HG03558 (cell line): ENCODE results near the gene GSTM2.
"Not testable (repeated sequence)": the region's sequence is repeated elsewhere in the genome, so short reads cannot be mapped to it uniquely, and the experiment has no call there.

Source experiments
- ATAC-seq: cut with Tn5 transposase; IDR thresholded peaks from one replicate; pipeline ENCODE4 v1.9.1; 2021; ENCODE audit warnings: moderate number of reproducible peaks; ENCODE audit not compliant: unreplicated experiment; ENCODE audit errors: extremely low read depth

Gene GSTM2

DNA sequence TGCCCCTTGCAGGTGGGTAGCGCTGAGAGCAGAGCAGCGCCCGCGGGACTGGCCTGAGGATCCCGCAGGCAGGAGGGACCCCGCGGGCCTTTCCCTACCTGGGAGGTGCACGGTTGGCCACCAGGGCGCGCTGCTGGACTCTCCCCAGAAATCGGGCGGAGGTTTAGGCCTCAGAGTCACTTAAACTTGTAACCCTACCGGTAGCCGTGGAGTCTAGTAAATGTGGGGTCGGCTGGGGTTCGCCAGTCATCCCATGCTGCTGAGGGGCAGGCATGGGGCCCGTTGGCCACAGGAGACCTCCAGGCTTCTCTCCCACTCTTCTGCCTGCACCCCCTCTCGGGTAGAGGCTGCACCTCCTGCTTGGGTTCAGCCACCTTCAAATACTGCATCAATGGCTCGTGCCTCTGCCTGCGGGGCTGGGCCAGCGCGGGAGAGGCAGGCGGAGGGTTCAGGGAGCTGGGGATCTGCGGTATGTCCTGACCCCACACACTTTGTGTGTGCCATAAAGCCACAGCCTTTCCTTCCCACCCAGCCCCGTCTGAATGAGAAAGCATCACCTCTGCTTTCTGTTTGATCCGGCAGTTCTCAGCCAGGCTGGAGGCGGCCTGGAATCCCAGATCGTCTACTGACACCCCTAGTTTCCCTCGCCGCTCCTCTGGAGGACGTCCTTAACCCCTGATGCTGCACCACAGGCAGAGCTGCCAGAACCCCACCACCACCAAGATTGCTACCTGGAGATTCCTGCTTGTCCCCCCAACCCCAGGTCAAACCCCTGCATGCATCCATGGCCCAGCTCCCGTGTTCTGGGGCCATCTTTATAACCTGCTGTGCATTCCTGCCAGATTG, 24.2 kb upstream of the GSTM2 start:
- peak; percentile 60 for ATAC-seq

DNA sequence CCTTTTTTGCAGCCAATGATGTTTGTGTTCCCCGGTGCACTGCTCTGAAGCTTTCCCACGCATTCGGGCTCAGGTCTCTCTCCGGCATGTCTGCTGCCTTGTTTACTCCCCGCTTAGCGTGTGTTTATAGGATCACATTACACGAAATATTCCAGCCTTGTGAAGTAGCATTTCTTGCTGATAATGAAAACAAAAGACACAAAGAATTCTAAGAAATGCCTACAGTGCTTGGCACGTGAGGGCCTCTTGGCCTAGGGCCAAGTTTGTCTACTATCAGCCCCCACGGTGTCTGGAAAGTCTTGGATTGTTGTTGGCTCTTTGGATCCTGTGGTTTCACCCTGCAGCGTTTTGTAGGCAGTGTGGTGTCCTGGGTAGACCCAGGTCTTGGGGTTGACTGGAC, 23.2 kb upstream of the GSTM2 start:
- no peak for ATAC-seq

- ATAC-seq, result no peak
Observed at GRCh38 chr1:109649491-109649914, 18.4 kb upstream of the GSTM2 start.

- ATAC-seq, result no peak
Observed at GRCh38 chr1:109650609-109651008, 17.2 kb upstream of the GSTM2 start.

DNA sequence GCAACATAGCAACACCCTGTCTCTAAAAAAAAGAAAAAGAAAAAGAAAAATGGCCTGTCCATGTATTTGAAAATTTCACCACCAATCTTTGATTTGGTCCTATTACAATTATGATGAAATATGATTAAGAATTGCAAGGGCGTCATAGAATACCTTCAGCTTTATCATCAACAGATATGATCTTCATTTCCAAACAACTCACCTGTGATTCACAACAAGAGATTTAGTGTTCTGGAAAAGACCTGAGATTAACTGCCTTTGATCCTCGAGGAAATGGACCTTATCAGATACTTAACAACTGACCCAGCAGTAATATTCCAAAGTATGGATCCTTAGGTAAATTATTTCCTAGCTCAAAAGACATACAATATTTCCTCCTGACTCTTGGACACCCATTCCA, 15.5 kb upstream of the GSTM2 start:
- ATAC-seq, result no peak

DNA sequence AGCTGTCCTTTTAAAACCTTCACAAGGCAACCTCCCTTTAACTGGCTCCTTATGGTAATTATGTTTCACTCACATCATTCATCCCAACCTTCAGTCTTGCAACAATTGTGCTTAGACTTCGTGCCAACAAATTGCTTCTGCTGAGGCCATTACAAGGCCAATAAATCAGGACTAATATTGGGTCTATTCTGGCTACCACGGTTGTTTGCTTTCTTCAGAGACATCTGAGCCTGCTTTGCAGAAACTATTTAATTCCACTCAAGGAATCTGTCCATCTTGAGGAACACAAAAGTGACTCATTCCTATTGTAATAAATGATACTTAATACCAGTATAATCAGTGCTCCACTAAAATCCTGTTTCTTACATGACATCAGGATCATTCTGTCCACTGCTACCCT, 14.6 kb upstream of the GSTM2 start:
- no peak for ATAC-seq

DNA sequence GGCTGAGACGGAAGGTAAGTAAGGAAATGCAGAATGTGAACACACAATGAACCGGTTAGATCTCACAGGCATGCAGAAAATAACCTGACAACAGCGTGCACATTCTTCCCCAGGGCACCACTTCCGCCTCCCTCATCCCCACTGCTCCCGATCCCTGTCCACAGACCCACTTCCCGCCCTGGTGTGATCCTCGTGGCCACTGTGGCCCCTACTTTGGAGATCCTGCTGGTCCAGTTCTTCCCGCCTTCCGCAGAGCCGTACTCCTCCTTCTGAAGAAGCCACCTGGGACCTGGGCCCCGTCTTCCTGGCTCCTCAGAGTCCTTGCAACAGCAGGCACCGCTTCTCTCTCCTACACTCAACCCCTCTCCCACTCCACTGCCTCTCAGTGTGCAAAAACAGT, 13.3 kb upstream of the GSTM2 start:
- ATAC-seq, result no peak

GRCh38 chr1:109655615-109656519, 12.0 kb upstream of the GSTM2 start, which contains the start of gene GSTM4:
GSTM4 (plus strand) TSS chr1:109656099; CDS start chr1:109656390, 291 bp downstream.
- ATAC-seq, result peak; percentile 38

- no peak for ATAC-seq
Observed at GRCh38 chr1:109657395-109657794, 10.5 kb upstream of the GSTM2 start.

DNA sequence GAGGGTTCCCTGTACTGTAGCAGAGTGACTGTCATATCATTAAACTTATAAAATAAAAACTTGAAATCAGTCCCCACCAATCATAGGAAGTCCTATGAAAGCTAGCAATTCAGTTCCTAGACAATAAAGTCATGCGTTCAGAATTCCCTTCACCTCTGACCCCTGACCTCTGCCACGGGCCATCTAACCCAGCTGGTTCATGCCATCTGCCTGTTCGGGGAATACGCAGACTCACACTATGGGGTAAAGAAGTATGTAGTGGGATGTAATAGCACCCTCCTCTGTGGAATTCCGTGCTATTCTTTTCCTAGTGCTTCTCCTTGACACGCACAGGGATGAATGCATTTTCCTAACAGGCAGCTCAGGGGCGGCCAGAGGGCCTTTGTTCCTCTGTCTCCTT, 9.9 kb upstream of the GSTM2 start:
- ATAC-seq, result no peak

DNA sequence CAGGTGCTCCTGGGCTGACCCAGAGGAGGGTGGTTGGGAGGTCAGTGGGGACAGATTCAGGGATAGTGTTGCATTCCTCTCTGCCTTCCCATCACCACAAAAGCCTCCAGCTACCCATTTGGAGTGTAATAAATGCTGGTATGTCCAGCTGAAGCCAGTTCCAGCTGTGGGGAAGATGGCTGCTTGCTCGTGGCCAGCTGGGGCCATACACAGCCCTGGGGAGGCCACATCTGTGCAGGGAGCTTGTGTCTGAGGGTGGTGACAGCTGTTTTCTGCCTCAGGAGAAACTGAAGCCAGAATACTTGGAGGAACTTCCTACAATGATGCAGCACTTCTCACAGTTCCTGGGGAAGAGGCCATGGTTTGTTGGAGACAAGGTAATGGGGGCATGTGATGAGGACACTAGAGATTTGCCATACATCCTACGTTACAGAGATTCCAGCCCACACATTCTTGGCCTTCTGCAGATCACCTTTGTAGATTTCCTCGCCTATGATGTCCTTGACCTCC, 9.3 kb upstream of the GSTM2 start:
- ATAC-seq, result no peak

GRCh38 chr1:109659145-109659544, 8.7 kb upstream of the GSTM2 start:
- no peak for ATAC-seq

GRCh38 chr1:109659997-109660690, 7.7 kb upstream of the GSTM2 start:
- ATAC-seq, result no peak

GRCh38 chr1:109660691-109661026, 7.2 kb upstream of the GSTM2 start:
- not testable (repeated sequence) for ATAC-seq

DNA sequence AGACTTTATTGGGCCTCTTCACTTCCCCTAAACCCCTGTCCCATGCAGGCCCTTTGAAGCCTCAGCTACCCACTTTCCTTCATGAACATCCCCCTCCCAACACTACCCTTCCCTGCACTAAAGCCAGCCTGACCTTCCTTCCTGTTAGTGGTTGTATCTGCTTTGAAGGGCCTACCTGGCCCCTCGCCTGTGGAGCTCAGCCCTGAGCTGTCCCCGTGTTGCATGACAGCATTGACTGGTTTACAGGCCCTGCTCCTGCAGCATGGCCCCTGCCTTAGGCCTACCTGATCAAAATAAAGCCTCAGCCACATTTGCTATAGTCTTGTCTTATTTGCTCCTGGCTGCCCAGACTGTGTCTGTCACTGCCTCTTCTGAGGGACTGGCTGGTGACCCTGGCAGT, 6.5 kb upstream of the GSTM2 start:
- ATAC-seq, result no peak

- ATAC-seq, result no peak
Observed at GRCh38 chr1:109664671-109665070, 3.2 kb upstream of the GSTM2 start.

DNA sequence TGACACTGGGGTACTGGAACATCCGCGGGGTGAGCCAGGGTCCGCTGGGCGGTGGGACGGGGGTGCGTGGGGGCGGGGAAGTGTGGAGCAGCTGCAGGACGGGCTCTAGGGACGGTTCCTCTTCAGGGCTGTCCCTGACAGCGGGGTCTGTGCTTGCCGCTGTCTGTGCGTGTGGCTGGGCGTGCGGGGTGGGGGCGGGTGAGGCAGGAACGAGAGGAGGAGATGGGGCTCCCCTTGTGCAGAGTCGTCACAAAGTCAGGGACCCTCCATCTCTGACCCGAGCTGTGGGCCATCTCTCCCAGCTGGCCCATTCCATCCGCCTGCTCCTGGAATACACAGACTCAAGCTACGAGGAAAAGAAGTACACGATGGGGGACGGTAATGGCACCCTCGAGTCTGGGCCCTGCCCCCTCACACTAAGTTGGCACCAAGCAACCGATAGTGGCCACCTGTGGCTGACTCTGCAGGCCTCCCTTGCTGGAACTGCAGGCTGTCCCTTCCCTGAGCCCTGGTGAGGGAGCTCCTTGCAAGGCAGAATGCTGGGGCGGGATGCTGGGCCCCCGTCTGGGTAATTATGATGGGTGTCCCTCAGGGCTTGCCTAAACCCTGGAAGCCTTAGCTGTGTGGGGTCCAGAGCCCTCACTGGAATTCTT, 392 bp downstream of the GSTM2 start:
- ATAC-seq, result no peak

GRCh38 chr1:109669246-109669948, 1.5 kb downstream of the GSTM2 start:
- ATAC-seq, result no peak

GRCh38 chr1:109669949-109670302, 2.1 kb downstream of the GSTM2 start:
- not testable (repeated sequence) for ATAC-seq
